IPS DF 6.9 (cell line): ENCODE measurements around the gene C10orf90.
A peak's percentile ranks its signal among the peaks of the same experiment; 100 is the strongest.

Experiments
- DNase-seq: peaks from one replicate; pipeline ENCODE4 v3.0.0-alpha.2; 2013; ENCODE audit warnings: low read depth, low spot score
- H3K27ac ChIP-seq: one replicate; pipeline ENCODE4 v1.5.1; 2013; ENCODE audit warnings: low read length, control low read depth
- H3K27me3 ChIP-seq: 2 replicates; pipeline ENCODE4 v1.6.1; 2013; ENCODE audit warnings: mild to moderate bottlenecking, low read length; ENCODE audit not compliant: control insufficient read depth, insufficient read depth
- H3K36me3 ChIP-seq: 2 replicates; pipeline ENCODE4 v1.6.1; 2013; ENCODE audit warnings: low read length; ENCODE audit not compliant: control insufficient read depth, insufficient read depth
- H3K4me1 ChIP-seq: 2 replicates; pipeline ENCODE4 v1.6.1; 2013; ENCODE audit warnings: low read length; ENCODE audit not compliant: control insufficient read depth, insufficient read depth
- H3K4me3 ChIP-seq: 2 replicates; pipeline ENCODE4 v1.5.1; 2013; ENCODE audit warnings: mild to moderate bottlenecking, low read length
- H3K9me3 ChIP-seq: 2 replicates; pipeline ENCODE4 v1.6.1; 2013; ENCODE audit warnings: low read length, inconsistent platforms; ENCODE audit not compliant: control insufficient read depth, insufficient read depth
- WGBS: extraction: QIAGEN DNeasy Blood & Tissue Kit; methylation state at CpG from one replicate; pipeline ENCODE4 v1.1.7; 2013; ENCODE audit warnings: mixed read lengths, missing lambda C conversion rate; ENCODE audit not compliant: insufficient read length, insufficient coverage; 5-methylcytosine and 5-hydroxymethylcytosine counted together

C10orf90 gene

DNA sequence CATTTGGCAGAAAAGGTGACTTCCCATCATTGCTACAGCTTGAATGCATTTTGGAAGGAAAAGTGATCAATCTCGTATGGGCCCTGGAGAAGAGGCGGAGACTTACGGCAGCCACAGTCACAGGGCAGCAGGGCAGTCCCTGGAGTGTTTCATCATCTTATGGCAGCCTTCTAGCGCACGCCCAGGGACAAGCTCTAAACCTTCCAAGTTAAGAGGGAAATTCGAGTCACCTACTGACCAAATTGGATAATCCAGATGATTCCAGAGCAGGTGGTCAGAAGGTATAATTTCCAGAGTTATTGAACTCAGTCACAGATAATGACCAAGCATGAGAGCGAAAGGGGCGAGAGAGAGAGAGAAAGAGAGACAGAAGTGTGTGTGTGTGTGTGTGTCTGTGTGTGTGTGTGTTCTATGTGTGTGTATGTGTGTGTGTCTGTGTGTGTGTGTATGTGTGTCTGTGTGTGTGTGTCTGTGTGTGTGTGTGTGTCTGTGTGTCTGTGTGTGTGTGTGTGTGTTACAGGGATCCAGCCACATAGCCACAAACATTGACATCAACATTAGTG, 158.5 kb downstream of the C10orf90 start:
- Histone ChIP-seq H3K4me3 (no peak overlapping the region), H3K27ac (no peak overlapping the region), H3K9me3 (no peaks in the 10 kb centered on the region), H3K36me3 (no peaks in the 10 kb centered on the region), H3K4me1 (no peaks in the 10 kb centered on the region), H3K27me3 (no peaks in the 10 kb centered on the region)
- no peak for DNase-seq
- WGBS = no CpG with 5 or more reads among the region's 8 CpGs

DNA sequence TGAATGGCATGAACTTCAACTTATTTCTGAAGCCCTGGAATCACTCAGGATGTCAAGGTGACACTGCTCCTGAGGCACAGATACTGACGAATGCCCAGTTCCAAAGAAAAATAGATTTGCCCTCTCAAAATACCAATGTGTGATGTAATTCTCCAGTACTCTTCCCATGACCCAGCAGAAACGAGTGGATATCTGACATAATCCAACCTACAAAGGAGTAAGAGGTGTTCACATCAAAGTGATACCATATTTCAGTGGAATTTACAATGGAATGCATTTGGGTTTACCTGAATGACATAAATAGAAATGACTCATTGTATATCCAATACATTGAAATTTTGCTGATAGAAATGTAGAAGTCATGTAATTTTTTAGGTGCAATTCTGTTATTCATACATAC, 161.3 kb downstream of the C10orf90 start:
- no peak overlapping the region for H3K4me3 ChIP-seq
- no CpG with 5 or more reads among the region's 2 CpGs for WGBS
- no peak for DNase-seq
- no peaks in the 10 kb centered on the region for H3K27me3 ChIP-seq
- H3K27ac ChIP-seq = no peak overlapping the region
- no peaks in the 10 kb centered on the region for H3K9me3 ChIP-seq
- H3K4me1 ChIP-seq = no peaks in the 10 kb centered on the region
- no peaks in the 10 kb centered on the region for H3K36me3 ChIP-seq

DNA sequence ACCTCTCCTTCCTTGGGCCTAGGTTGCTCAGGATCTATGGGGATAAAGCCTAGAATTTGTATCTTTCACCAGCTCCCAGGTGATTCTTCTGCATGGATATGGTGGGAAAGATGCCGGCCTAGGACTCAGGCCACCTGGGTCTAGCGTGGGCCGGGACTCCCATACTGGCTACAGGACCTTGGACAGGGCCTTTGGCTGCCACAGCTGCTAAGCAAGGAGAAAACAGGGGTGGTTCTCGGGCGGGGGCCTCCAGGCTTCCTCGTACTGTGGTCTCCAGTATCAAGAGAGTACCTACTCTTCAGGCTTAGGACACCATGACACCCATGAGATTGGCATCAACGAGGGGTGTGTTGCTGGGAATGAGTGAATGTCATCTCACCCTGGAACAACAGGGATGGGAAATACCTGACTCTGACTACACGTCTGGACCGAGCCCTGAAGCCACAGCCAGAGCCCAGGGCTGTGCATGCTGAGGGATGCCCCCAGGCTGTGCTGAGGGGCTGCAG, 161.9 kb downstream of the C10orf90 start:
- Histone ChIP-seq H3K4me3 (no peak overlapping the region), H3K36me3 (no peaks in the 10 kb centered on the region), H3K4me1 (no peaks in the 10 kb centered on the region), H3K27me3 (no peaks in the 10 kb centered on the region), H3K9me3 (no peaks in the 10 kb centered on the region), H3K27ac (no peak overlapping the region)
- DNase-seq = no peak
- WGBS = no CpG with 5 or more reads among the region's 9 CpGs

DNA sequence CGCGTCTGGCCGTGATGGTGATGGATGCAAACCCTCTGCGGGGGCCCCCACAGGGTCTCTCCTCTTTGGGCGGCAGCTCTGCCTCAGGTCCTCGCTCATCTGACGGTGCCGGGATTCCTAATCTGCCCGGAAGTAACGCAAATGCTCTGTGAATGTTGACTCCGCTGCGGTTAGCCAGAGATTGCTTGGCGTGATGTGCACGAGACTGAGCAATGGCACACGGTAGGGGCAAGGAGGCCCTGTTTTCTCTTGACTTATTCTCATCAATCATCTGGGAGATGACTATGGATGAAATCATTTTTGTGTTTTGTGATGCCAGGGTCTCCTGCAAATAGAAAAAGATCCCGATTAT, 165.8 kb downstream of the C10orf90 start:
- Histone ChIP-seq H3K36me3 (no peaks in the 10 kb centered on the region), H3K9me3 (no peaks in the 10 kb centered on the region), H3K27me3 (no peaks in the 10 kb centered on the region), H3K4me1 (no peaks in the 10 kb centered on the region), H3K4me3 (no peak overlapping the region), H3K27ac (no peak overlapping the region)
- WGBS = no CpG with 5 or more reads among the region's 16 CpGs
- no peak for DNase-seq

DNA sequence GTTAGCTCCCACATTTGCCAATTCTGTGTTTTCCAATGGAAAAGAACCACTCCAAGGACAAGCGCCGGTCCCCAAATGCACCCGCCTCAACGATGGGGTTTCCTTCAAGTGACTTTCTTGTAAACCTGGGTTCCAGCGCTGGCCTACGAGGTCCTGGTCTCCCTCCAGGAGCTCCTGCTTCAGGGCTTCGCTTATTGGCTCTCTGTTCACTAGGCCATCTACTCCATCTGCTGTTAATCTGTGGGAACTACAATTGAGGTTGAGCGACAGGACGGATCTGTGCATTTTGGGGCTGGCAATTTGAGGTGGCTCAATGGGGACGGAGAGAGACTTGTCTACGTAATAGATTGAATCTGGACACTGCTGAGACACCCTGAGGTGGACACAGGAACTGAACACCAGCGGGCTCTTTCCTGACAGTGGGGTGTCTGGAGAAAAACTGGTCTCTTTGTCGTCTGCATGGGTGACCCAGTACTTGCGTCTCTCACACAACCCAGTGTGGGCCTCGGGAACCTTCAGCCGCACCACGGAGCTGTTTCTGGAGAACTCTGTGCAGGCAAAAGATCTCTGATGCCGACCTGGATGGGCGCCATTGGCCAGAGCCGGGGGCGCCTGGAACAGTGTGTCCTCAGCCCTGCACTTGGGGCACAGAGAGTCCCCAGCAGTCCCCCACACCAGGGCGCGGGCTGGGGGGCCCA, 166.3 kb downstream of the C10orf90 start:
- peak; percentile 54 for DNase-seq
- no peaks in the 10 kb centered on the region for H3K4me1 ChIP-seq
- no CpG with 5 or more reads among the region's 23 CpGs for WGBS
- H3K4me3 ChIP-seq = no peak overlapping the region
- H3K27me3 ChIP-seq = no peaks in the 10 kb centered on the region
- H3K9me3 ChIP-seq = no peaks in the 10 kb centered on the region
- no peak overlapping the region for H3K27ac ChIP-seq
- no peaks in the 10 kb centered on the region for H3K36me3 ChIP-seq

DNA sequence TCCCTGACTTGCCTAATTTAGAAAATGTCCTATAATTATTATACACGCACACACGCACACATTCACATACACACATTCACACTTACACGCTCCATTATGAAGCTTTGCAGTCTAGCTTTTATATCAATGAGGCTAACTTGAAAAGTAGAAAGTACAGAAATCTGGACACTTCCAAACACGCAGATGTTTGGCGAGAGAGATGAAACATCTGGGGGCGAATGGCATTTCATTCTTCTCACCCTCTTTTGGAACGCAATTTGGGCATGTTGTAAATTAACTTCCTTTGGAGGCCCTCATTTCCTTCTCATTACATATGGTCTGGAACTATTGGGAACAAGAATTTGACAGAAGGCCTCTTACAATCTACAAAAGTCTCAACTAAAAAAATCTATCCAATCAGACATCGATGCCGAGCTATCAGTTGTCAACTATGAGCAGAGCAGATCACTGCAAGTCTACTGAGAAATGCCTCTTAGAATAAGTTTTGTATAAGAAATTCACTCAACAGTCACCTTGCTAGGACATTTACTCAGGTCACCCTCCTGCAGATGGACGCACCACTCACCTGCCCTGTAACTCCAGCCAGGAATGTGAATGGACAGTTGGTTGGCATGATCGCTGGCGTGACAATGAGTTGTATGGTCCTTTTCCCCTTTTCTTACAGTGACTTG, 167.0 kb downstream of the C10orf90 start:
- Histone ChIP-seq H3K27me3 (no peaks in the 10 kb centered on the region), H3K9me3 (no peaks in the 10 kb centered on the region), H3K4me3 (no peak overlapping the region), H3K4me1 (no peaks in the 10 kb centered on the region), H3K36me3 (no peaks in the 10 kb centered on the region), H3K27ac (no peak overlapping the region)
- 100% methylated on average over 3 of the region's 12 CpGs for WGBS
- no peak for DNase-seq

DNA sequence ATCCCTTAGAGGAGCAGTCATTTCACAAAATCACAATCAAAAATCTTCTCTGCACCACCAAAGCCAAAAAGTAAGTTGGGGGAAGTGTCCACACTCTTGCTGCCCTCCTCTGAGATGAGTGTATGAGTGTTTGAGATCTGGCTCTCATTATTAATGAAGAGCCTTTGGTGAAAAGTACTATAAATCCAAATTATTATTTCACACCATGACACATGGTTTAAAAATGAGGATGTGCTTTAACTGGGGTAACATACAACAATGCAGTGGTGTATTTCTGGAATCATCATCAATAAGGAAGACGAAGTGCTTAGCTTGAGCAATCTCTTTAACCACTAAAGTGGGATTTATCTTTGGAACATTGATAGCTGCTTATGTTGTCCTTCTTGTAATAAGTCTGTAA, 168.1 kb downstream of the C10orf90 start:
- DNase-seq = no peak
- H3K4me3 ChIP-seq = no peak overlapping the region
- H3K27ac ChIP-seq = no peak overlapping the region
- H3K27me3 ChIP-seq = no peaks in the 10 kb centered on the region
- WGBS = no CpG with 5 or more reads among the region's 1 CpG
- H3K9me3 ChIP-seq = no peaks in the 10 kb centered on the region
- H3K36me3 ChIP-seq = no peaks in the 10 kb centered on the region
- H3K4me1 ChIP-seq = no peaks in the 10 kb centered on the region

DNA sequence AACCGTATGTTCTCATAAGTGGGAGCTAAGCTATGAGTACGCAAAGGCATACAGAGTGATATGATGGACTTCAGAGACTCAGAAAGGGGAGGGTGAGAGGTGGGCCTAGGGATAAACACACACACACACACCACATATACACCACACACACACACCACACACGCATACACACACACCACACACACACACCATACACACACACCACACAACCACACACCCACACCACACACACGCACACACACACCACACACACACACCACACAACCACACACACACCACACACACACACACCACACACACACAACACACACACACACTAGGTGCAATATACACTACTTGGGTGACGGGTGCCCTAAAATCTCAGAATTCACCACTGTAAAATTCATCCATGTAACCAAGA, 168.7 kb downstream of the C10orf90 start:
- H3K36me3 ChIP-seq = no peaks in the 10 kb centered on the region
- WGBS = 67% methylated on average over 2 of the region's 5 CpGs
- no peaks in the 10 kb centered on the region for H3K27me3 ChIP-seq
- H3K27ac ChIP-seq = no peak overlapping the region
- no peaks in the 10 kb centered on the region for H3K4me1 ChIP-seq
- DNase-seq = no peak
- no peak overlapping the region for H3K4me3 ChIP-seq
- H3K9me3 ChIP-seq = no peaks in the 10 kb centered on the region

DNA sequence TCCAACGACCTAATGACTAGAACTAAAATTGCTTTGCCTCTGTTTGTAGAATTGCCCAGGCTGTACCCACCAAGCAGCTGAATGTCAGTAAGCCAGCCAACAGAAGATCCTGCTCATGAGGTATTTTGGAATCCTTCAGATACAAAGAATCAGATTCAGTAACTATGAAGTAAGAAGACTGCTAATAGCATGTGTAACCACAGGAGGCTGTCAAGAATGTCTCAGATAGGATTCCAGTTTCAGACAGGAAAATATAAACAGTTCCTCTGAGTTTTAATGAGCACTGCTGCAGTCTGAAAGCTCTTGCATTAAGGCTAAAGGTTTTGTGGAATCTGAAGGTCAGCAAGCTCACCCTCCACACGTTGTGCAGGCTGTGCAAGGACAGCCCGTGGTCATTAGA, 169.6 kb downstream of the C10orf90 start:
- Histone ChIP-seq H3K27me3 (no peaks in the 10 kb centered on the region), H3K4me3 (no peak overlapping the region), H3K9me3 (no peaks in the 10 kb centered on the region), H3K4me1 (no peaks in the 10 kb centered on the region), H3K27ac (no peak overlapping the region), H3K36me3 (no peaks in the 10 kb centered on the region)
- no peak for DNase-seq
- no CpG with 5 or more reads among the region's 3 CpGs for WGBS

DNA sequence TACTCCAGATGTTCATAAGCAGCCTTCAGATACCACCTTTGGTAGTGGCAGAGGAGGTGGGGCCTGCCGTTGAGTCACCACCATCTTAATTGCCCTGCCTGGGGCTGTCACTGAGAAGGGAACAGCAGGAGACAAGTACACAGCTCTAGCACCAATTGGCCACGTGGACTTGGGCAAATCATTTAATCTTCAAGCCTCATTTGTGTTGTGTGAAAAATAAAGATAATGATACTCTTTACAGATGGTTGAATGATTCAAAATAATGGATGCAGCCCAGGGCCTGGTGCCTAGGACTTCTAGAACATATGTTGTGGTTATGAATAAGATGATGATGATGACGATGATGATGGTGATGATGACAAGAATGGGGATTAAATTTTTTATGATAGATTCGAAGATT, 170.3 kb downstream of the C10orf90 start:
- no peaks in the 10 kb centered on the region for H3K36me3 ChIP-seq
- no peaks in the 10 kb centered on the region for H3K27me3 ChIP-seq
- H3K27ac ChIP-seq = no peak overlapping the region
- no peaks in the 10 kb centered on the region for H3K9me3 ChIP-seq
- no peaks in the 10 kb centered on the region for H3K4me1 ChIP-seq
- no peak for DNase-seq
- H3K4me3 ChIP-seq = no peak overlapping the region
- 100% methylated on average over 2 of the region's 4 CpGs for WGBS
